GM10248 (cell line): Measurements from ENCODE around the gene SLC22A16.

Source experiments
- CTCF ChIA-PET: fragments of 300-600 bp; sonication (Branson Sonifier 250); formaldehyde crosslinking; extraction: SDS; loops from one replicate; lab custom pipeline; 2021; ENCODE audit warnings: antibody characterized with exemption; lab: Yijun Ruan, JAX
- POLR2A ChIA-PET: fragments of 350-650 bp; sonication (Branson Sonifier 250); formaldehyde crosslinking; extraction: SDS; loops from one replicate; lab custom pipeline; 2020; ENCODE audit warnings: antibody characterized with exemption; lab: Yijun Ruan, JAX
- DNase-seq: peaks from one replicate; pipeline ENCODE4 v3.0.0; 2012; ENCODE audit errors: extremely low spot score
- TF ChIP-seq, protein P1 (sequence below): IDR thresholded peaks from 2 replicates; pipeline ENCODE4 v1.5.1; 2012; ENCODE audit warnings: mild to moderate bottlenecking, low read depth; ENCODE audit errors: extremely low read depth, missing control alignments, control extremely low read depth

SLC22A16 gene

DNA sequence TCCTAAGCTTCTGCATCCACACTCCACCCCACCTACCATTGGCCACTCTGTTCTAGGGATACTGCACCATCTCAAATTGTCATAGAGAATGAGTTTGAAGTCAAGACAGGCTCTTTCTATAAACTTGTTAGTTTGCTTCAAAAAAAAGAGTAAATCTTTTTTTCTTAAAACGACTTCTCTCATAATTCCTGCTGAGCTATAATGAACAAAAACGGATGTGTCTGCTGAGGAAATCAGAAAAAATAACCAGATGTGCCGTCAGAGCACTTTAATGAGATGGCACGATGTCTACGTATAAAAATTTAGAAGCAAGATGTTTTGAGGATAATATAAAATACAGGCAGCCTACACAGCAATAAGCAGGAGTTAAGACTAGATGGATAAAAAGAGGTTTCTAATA is 37.1 kb downstream of the SLC22A16 start:
- POLR2A ChIA-PET = no interaction called here
- TF ChIP-seq, protein P1, sequence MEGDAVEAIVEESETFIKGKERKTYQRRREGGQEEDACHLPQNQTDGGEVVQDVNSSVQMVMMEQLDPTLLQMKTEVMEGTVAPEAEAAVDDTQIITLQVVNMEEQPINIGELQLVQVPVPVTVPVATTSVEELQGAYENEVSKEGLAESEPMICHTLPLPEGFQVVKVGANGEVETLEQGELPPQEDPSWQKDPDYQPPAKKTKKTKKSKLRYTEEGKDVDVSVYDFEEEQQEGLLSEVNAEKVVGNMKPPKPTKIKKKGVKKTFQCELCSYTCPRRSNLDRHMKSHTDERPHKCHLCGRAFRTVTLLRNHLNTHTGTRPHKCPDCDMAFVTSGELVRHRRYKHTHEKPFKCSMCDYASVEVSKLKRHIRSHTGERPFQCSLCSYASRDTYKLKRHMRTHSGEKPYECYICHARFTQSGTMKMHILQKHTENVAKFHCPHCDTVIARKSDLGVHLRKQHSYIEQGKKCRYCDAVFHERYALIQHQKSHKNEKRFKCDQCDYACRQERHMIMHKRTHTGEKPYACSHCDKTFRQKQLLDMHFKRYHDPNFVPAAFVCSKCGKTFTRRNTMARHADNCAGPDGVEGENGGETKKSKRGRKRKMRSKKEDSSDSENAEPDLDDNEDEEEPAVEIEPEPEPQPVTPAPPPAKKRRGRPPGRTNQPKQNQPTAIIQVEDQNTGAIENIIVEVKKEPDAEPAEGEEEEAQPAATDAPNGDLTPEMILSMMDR = no peak
- DNase-seq = no peak
- CTCF ChIA-PET = no interaction called here

DNA sequence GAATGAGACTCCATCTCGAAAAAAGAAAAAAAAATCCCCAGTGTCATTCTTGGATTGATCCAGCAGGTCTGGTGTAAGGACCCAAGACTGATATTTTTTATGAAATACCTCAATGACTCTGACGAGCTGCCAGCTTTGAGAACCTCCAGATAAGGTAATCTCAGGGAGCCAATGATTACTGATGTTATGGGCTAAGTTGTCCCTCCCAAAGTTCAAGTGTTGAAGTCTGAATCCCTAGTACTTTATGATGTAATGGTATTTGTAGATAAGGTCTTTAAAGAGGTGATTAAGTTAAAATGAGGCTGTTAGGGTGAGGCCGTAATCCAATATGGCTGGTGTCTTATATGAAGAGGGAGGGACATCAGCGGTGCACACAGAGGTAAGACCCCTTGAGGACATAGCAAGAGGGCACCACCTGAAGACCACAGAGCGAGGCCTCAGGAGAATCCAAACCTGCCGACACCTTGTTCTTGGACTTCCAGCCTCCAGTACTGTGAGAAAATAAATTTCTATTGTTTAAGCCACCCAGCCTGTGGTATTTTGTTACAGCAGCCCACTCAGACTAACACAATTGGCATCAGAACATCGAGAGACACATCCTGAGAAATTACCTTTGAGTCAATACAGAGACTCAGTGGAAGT is 41.3 kb downstream of the SLC22A16 start:
- TF ChIP-seq, protein P1 = no peak
- no peak for DNase-seq
- ChIA-PET CTCF (no interaction called here), POLR2A (no interaction called here)

DNA sequence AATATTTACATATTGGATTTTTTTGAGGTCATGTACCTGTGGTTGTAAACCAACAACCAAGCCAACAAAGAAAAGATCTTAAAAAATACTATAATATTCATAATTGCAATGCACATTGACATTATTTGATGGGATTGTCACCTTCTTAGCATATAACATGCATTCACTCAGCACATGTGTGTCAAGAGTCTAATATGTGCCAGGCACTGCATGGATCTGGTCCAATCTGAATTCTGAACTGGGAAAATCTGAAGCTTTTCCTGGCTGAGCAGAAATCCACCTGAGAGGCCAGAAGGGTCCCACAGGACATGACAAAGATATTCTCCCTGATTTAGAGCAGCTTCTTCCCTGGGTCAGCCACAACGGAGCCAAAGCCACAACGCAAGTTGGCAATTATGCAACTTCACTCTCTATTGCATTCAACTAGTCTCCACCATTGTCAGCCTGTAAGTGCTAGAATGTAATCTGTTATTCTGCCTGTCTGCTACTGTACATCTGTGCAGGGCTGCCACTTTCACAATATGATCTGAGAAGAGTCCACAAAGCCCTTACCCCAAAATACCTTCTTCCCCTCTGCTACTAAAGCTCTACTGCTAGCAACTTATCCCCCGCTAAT is 44.0 kb downstream of the SLC22A16 start:
- CTCF ChIA-PET = interaction anchor here (0.9 to 1.2 kb wide), 2 partner anchors 8 to 42 kb away, joined by 3 read pairs; no protein-coding TSS in a partner anchor
- POLR2A ChIA-PET = no interaction called here

DNA sequence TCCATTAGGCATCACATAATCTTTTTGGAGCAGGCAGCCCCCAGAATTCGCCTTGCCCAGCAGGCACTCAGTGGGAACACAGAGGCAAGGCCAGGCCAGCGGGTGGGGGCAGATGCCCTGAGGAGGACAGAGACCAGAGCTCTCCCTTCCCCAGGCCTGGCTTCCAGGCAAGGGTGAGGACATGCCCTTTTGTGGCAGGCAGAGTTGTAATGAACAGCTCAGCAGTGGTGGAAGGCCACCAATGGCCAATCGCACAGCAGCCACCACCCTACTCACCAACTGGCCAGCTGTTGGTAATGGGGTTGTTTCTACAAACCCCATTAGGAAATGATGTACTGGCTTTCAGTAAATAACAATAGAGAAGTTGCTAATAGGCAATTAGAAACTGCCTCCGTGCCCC is 45.7 kb downstream of the SLC22A16 start:
- ChIA-PET POLR2A (no interaction called here), CTCF (interaction anchor here (1.1 kb wide), 1 partner anchor 26 kb away, joined by 4 read pairs; no protein-coding TSS in a partner anchor)
- DNase-seq = no peak
- TF ChIP-seq, protein P1 = no peak

More for the DNA sequence above, 44.0 kb downstream of the SLC22A16 start:
- TF ChIP-seq, protein P1 = no peak
- no peak for DNase-seq

DNA sequence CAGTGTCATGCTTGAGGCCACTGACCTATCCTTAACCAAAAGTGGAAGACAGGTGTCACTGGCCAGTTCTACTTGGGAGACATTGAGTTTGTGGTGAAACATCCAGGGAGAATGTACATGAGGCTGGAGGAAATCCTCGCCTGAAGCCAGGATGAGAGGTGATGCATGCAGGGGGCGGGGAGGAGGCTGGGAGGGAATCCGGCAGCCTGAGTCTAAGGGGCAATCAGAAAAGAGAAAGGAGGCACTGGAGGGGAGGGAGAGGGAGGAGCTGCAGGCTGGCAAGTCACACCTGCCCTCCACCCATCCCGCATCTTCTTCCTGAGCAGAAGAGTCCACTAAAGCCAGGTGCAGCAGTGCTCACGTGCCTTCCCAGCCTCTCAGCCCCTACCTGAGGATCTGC is 46.2 kb downstream of the SLC22A16 start:
- TF ChIP-seq, protein P1 = no peak
- no peak for DNase-seq
- ChIA-PET CTCF (interaction anchor here (1.1 kb wide), 1 partner anchor 27 kb away, joined by 4 read pairs; no protein-coding TSS in a partner anchor), POLR2A (no interaction called here)

DNA sequence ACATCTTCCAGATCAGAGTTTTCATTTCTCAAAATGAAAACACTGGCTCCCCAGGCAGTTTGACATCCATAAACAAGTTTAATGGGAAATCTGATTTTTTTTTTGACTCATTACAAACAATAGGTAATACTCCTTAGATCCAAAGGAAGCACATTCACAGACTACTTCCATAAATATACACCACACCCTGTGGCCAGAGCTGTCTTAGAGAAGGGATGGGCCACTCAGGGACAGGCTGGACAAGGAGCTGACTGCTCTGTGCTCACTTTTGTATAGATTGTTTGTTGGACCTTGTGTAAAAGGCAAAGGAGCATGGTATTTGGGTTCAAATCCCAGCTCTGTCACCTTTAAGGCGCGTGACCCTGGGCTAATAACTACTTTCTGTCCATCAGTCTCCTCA is 48.3 kb downstream of the SLC22A16 start:
- TF ChIP-seq, protein P1 = no peak
- CTCF ChIA-PET = interaction anchor here (0.8 to 1.0 kb wide), 2 partner anchors 23 to 37 kb away, joined by 3 to 4 read pairs; no protein-coding TSS in a partner anchor
- DNase-seq = no peak
- POLR2A ChIA-PET = no interaction called here
